ENCODE results near the gene PFDN6. TPM values are rescaled to one million over a fixed set of nuclear protein-coding genes. Genes with fewer than 3 reads are reported as not detected.

Gene PFDN6
- total and polyA plus RNA-seq, 10 of the 15 experiments (the other 5 are each of a cell fraction or from before 2014, with no cell fraction given), result 3.1 to 168 (median 82.6) TPM

DNA sequence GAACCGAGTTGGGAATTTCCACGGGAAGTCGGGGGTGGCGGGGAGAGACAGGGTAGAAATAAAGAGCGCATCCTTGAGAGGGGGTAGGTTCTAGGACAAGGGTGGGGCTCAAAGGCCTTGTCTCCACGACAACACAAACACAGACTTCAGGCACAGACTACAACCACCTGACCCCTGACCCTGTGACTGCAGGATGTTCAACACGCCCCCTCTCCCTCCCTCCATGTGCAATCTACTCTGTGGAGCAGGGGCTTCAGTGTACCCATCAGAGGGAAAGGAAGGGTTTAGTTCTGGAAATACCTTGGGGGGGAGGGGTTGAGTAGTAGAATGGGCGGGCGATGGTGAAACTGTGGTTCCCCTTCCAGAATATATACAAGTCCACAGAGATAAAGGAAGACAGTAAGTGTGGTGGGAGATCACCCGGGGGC, 25.1 kb downstream of the PFDN6 start (continued):
- TF ChIP-seq SUZ12 (IDR thresholded peaks at IDR 0.05; ENCODE audit: unreplicated experiment) (no peak), IKZF2 (IDR thresholded peaks at IDR 0.05) (peak; percentile 11 to 52; a peak in 1 of 4 replicates), POLR2A (IDR thresholded peaks at IDR 0.05; ENCODE audit: low read depth, low read length) (no peak), NR2F1 (conservative IDR thresholded peaks at IDR 0.05) (peak; percentile 87), LARP7 (IDR thresholded peaks at IDR 0.05) (no peak), RAD51 (IDR thresholded peaks at IDR 0.05) (peak; percentile 85), GATAD2B (conservative IDR thresholded peaks at IDR 0.05; ENCODE audit: low read depth) (0 out of 2 replicates have a peak, but pooled peaks have one; percentile 28), EGR1 (IDR thresholded peaks at IDR 0.05; ENCODE audit: borderline replicate concordance in 1 of 2, low read depth in 2 of 2, low read length in 2 of 2) (peak in 1 of 2 experiments; percentile 80; a peak in 1 of 3 replicates), PAX5 (IDR thresholded peaks at IDR 0.05; ENCODE audit: borderline replicate concordance, low read depth, low read length) (no peak), ETV6 (conservative IDR thresholded peaks at IDR 0.05 in 1 of 2, IDR thresholded peaks at IDR 0.05 in 1 of 2; ENCODE audit: borderline replicate concordance in 1 of 2, low read depth in 1 of 2) (no peak), PAX8 (IDR thresholded peaks at IDR 0.05) (no peak), TARDBP (IDR thresholded peaks at IDR 0.05; ENCODE audit: borderline replicate concordance) (no peak), YBX1 (IDR thresholded peaks at IDR 0.05) (no peak), CREM (IDR thresholded peaks at IDR 0.05; ENCODE audit: low read depth) (no peak; the same call in 1 of the 2 replicates), RCOR1 (conservative IDR thresholded peaks at IDR 0.05; ENCODE audit: low read depth, low read length) (no peak), JUND (IDR thresholded peaks at IDR 0.05; ENCODE audit: low read depth, low read length) (no peak), POU2F2 (IDR thresholded peaks at IDR 0.05; ENCODE audit: borderline replicate concordance, low read depth, low read length) (peak; percentile 17; the same call in 1 of the 3 replicates), STAT3 (IDR thresholded peaks at IDR 0.05; ENCODE audit: low read depth, low read length) (no peak)
- TF ChIP-seq, protein P1, sequence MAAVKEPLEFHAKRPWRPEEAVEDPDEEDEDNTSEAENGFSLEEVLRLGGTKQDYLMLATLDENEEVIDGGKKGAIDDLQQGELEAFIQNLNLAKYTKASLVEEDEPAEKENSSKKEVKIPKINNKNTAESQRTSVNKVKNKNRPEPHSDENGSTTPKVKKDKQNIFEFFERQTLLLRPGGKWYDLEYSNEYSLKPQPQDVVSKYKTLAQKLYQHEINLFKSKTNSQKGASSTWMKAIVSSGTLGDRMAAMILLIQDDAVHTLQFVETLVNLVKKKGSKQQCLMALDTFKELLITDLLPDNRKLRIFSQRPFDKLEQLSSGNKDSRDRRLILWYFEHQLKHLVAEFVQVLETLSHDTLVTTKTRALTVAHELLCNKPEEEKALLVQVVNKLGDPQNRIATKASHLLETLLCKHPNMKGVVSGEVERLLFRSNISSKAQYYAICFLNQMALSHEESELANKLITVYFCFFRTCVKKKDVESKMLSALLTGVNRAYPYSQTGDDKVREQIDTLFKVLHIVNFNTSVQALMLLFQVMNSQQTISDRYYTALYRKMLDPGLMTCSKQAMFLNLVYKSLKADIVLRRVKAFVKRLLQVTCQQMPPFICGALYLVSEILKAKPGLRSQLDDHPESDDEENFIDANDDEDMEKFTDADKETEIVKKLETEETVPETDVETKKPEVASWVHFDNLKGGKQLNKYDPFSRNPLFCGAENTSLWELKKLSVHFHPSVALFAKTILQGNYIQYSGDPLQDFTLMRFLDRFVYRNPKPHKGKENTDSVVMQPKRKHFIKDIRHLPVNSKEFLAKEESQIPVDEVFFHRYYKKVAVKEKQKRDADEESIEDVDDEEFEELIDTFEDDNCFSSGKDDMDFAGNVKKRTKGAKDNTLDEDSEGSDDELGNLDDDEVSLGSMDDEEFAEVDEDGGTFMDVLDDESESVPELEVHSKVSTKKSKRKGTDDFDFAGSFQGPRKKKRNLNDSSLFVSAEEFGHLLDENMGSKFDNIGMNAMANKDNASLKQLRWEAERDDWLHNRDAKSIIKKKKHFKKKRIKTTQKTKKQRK (IDR thresholded peaks at IDR 0.05; ENCODE audit: low read depth, low read length), result no peak
- TF ChIP-seq, protein P2, sequence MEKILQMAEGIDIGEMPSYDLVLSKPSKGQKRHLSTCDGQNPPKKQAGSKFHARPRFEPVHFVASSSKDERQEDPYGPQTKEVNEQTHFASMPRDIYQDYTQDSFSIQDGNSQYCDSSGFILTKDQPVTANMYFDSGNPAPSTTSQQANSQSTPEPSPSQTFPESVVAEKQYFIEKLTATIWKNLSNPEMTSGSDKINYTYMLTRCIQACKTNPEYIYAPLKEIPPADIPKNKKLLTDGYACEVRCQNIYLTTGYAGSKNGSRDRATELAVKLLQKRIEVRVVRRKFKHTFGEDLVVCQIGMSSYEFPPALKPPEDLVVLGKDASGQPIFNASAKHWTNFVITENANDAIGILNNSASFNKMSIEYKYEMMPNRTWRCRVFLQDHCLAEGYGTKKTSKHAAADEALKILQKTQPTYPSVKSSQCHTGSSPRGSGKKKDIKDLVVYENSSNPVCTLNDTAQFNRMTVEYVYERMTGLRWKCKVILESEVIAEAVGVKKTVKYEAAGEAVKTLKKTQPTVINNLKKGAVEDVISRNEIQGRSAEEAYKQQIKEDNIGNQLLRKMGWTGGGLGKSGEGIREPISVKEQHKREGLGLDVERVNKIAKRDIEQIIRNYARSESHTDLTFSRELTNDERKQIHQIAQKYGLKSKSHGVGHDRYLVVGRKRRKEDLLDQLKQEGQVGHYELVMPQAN (conservative IDR thresholded peaks at IDR 0.05), result peak; percentile 59; the same call in 1 of the 2 replicates
- TF ChIP-seq, protein P3, sequence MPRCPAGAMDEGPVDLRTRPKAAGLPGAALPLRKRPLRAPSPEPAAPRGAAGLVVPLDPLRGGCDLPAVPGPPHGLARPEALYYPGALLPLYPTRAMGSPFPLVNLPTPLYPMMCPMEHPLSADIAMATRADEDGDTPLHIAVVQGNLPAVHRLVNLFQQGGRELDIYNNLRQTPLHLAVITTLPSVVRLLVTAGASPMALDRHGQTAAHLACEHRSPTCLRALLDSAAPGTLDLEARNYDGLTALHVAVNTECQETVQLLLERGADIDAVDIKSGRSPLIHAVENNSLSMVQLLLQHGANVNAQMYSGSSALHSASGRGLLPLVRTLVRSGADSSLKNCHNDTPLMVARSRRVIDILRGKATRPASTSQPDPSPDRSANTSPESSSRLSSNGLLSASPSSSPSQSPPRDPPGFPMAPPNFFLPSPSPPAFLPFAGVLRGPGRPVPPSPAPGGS (IDR thresholded peaks at IDR 0.05; ENCODE audit: borderline replicate concordance, insufficient read depth, low read depth, low read length, poor library complexity, severe bottlenecking), result no peak
- TF ChIP-seq, protein P4, sequence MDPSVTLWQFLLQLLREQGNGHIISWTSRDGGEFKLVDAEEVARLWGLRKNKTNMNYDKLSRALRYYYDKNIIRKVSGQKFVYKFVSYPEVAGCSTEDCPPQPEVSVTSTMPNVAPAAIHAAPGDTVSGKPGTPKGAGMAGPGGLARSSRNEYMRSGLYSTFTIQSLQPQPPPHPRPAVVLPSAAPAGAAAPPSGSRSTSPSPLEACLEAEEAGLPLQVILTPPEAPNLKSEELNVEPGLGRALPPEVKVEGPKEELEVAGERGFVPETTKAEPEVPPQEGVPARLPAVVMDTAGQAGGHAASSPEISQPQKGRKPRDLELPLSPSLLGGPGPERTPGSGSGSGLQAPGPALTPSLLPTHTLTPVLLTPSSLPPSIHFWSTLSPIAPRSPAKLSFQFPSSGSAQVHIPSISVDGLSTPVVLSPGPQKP (IDR thresholded peaks at IDR 0.05; ENCODE audit: low read depth, low read length), result no peak
- TF ChIP-seq, protein P5, sequence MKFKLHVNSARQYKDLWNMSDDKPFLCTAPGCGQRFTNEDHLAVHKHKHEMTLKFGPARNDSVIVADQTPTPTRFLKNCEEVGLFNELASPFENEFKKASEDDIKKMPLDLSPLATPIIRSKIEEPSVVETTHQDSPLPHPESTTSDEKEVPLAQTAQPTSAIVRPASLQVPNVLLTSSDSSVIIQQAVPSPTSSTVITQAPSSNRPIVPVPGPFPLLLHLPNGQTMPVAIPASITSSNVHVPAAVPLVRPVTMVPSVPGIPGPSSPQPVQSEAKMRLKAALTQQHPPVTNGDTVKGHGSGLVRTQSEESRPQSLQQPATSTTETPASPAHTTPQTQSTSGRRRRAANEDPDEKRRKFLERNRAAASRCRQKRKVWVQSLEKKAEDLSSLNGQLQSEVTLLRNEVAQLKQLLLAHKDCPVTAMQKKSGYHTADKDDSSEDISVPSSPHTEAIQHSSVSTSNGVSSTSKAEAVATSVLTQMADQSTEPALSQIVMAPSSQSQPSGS (IDR thresholded peaks at IDR 0.05; ENCODE audit: low read length), result no peak
